ENCODE results near the gene CYP2U1.
"Not testable (repeated sequence)": the region's sequence is repeated elsewhere in the genome, so short reads cannot be mapped to it uniquely, and the experiment has no call there.

The CYP2U1 gene

DNA sequence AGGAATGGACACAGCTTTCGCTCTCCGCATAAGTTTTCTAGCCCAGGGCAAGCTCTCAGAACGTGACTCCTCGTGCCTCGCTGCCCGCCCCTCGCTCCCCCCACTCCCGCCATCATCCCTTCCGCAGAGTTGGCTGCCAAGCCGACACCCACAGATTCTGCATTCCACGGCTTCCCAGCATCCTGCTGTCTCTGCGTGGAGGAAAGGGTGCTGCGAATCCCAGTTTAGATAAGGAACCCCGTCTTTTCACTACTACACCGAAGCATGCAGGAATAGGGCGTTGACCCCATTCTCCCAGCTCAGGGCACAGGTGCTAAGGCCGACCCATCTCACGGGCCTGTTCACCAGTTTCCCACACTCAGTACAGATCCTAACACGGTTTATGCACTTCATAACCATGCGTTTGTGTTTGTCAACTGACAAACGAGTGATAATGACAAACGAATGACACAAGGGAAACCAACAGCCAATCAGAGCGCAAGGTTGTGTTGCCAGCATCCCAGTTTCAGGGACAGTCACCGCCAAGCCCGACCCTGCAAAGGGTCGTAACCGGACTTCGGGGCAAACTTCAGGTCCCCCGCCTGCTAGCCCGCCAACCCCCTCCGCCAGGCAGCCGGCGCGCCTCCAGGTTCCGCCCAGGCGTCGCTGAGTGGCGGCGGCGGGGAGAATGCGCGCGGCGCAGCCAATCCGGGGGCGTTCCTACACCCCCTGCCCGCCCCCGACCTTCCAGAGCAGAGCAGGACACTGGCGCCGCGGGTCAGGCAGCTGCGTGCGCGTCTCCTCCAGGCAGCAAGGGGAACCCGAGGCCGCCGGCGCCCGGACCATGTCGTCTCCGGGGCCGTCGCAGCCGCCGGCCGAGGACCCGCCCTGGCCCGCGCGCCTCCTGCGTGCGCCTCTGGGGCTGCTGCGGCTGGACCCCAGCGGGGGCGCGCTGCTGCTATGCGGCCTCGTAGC lies at the start of gene CYP2U1:
Gene CYP2U1, plus strand, starts transcription at position 729 of the 954 bp plus-strand sequence. Its CDS starts 95 bp downstream, at position 824.
- DNase-seq, result no peak

DNA sequence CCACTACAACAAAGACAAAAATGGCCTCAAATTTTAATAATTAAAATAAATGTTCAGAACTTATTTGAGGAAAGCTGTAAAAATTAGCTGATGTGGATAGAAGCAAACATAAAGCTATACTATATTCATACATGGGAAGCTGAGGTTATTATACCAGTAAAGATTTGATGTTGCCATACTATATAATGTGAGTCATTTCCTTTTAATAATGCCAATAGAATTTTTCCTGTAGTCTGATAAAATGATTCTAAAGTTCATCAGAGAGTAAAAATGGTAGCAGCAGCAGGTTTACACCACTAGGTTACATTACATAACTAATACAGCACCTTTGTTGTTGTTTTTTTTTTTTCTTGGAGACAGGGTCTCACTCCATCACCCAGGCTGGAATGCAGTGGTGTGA lies 45.5 kb upstream of the CYP2U1 start:
- DNase-seq, result no peak

DNA sequence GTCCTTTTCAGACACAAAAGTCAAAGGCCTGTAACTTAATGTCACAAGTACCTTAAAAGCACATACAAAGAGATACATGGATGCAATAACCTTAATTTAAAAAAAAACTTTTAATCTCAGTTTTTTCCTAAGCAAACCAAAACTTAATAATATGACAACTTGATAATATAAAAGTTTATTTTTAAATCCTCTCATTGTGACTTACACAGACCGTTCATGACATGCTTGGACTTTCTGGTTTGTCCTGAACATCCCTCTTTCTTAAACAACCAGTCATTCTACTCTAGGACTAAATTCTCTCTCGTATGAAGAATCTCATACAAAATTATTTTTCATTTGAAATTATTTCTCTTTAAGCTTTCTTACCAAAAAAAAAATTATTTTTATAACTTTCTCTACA lies 43.1 kb upstream of the CYP2U1 start:
- DNase-seq, result no peak

DNA sequence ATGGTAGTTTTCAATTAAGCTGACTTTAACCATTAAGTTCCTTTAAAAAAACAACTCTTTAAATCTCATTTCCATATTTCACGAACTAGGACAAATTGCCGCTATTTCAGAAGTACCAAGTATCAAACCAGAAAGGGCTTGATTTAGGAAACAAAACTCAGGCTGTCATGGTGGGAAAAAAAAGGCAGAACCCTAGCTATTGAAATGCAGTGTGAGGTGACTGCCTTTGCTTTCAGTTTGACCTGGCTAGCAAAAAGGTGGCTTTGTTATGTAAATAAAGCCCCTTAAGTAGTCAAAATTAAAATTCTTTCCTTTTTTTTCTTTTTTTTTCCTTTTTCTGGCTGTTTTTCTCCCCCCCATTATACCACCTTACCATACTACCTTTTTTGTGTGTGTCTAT lies 40.6 kb upstream of the CYP2U1 start:
- DNase-seq, result no peak

DNA sequence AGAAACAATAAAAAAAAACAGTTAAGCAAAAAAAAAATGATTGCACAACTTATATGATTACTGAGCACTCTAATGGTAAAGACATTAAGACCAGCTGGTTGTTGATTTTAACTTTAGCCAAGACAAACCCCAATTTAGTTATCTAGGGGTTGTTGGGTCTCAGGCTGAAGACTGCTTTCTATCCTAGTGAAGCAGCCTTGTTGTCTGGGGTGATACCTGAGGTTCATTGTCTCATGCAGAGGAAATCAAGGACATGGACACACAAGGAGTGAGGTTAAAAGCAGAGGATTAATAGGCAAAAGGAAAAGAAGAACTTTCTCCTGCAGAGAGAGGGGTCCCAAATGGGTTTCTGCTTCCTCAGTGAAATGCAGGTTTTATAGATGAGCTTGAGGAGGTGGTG lies 40.0 kb upstream of the CYP2U1 start:
- DNase-seq, result no peak

DNA sequence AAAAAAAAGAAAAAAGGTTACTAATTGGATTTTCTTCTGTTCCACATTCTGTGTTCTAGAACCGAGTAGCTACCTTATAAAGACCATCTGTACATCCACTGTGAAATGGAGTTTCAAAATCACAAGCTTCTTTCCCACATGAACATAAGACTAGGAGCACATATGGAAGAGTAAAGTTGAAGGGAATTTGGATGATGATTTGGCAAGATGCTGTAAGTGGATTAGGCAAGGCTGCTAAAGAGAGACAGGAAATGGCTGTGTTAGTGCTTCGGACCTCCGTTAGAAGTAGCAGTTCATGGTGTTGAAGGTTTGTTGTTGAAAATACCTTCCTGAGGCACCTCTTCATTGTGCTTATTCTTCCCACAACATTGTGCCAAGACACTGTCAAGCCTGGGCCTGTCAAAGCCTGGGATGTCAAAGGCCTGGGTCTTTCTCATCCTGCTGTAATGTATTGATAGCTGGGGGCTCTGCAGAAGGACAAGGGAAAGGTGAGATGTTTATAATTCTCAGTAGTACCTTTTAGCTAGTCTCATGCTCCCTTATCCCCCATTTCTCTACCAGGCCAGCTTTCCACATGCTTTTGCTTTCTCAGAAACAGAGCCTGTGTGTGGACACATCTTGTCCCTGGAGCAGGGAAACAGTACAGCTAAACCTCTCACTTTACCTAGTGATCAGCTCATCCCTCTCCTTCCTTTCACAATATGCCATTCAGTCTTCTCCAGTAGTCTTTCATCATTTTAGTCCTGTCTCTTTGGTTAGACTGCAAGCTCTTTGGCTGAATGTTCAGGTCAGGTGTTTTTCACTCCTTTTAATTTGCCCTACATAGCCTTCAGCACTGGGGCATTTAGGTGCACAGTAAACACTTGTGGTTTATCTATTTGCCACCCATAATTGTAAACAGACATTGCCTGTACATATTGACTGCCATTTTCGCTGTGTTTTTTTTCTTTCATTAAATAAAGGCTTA lies 37.9 kb upstream of the CYP2U1 start:
- no peak for DNase-seq

DNA sequence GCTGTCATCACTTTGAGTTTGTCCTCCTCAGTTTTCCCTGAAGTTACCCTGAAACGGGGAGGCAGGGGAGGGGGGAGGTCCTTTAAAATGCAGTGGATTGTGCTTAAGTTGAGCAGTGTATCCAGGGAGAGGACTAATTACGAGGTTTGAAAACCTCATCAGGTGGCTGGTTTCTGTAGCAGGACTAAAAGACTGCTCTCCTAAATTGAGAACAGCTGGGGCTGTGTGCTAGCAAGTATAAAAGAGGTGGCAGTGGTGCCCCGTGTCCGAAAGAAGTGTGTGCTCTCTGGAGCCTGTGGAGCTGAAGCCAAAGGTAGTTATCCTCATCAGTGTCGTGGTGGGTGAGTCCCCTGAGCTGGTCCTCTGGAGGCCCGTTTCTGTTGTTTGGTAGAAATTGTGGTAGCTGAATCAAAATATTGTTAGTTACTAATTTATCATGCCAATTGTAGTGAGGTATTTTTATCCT lies 37.2 kb upstream of the CYP2U1 start:
- no peak for DNase-seq

DNA sequence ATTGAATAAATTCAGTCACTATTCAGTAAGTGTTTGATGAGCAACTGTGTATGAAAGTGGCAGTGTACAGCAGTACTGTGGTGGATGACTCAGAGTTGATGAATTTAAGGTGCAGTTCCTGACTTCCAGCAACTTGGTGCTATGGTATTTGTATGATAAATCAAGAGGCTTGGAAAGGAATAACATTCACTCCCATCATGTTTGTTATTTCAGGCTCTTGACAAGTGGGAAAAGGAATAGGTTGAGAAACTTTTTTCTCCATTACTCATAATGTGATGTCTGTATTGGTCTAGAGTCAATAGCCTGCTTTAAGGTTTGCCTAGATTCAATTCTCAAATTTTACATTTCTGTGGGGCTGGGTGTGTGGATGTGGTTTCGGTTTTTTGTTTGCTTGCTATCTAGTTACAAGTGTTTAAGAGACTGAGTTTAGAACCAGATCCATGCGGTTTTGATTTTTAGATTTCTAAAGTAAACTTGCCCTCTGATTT lies 35.1 kb upstream of the CYP2U1 start:
- no peak for DNase-seq

DNA sequence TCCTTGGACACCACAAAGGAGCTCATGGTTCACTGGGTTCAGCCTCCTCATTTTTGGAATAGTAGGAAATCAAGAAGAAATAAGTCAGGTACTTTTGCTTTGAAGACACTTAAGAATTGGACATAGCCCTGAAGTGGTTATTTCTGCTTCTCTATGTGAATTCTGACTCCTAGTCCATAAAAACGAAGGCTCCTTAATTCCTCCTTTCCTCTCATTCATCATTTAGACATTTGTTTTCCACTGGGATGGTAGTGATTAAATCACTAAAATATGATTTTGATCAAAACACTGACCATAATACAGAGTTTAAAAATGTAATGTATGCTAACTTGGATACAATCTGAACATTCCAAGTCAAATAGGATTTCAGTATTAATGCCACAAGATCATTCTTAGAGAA lies 34.7 kb upstream of the CYP2U1 start:
- DNase-seq, result no peak

DNA sequence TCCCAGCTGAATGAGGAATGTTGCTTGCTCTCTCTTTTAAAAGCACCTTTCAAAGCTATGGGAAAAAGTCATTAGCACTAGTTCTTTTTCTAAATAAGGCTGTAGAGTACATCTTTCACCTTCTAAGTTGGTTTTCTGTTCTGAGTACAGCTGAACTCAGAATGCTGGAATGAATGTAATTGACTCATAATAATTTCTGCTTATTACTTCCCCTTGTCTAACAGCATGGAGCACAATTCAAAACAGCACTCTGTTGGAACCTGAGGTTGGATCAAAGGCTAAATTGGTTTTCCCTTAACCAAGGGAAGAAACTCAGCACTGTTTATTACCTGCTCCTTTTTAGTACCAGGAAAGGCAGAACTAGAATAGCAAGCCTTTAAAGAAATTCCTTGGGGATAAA lies 33.5 kb upstream of the CYP2U1 start:
- DNase-seq, result no peak

DNA sequence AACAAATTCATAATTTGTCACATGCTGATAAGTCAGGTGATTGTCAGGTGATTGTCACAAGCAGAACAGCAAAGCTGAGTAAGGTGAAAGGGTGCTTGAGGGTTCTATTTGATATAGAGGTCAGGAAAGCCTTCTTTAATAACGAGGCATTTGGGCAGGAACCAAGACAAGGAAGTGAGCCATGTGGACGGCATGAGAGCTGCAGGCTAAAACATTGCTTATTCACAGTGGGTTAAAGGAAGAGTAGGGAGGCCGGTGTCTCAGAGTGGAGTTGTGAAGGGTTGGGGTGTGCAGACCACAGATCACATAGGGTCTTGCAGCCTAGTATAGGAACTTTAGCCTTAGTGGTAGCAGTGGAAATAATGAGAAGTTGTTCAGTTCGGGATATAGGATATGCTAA lies 31.3 kb upstream of the CYP2U1 start:
- no peak for DNase-seq

DNA sequence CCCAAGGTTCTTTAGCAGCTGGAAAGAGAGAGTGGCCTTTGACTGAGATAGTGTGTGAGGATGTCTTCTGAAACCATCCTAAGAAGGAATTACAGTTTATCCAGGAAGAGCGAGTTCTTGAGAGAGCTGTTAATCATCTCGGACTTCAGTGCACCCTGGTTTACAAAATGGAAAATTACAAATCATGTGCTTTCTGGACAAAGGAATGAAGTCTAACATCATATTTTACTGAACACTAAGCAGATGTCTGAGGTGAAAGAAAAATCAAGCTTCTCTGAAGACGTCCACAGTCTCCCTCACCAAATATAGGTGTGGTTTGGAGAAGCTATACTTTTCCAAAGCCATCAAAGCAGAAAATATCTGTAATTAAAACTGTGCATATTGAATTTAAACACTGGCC lies 30.8 kb upstream of the CYP2U1 start:
- DNase-seq, result no peak

DNA sequence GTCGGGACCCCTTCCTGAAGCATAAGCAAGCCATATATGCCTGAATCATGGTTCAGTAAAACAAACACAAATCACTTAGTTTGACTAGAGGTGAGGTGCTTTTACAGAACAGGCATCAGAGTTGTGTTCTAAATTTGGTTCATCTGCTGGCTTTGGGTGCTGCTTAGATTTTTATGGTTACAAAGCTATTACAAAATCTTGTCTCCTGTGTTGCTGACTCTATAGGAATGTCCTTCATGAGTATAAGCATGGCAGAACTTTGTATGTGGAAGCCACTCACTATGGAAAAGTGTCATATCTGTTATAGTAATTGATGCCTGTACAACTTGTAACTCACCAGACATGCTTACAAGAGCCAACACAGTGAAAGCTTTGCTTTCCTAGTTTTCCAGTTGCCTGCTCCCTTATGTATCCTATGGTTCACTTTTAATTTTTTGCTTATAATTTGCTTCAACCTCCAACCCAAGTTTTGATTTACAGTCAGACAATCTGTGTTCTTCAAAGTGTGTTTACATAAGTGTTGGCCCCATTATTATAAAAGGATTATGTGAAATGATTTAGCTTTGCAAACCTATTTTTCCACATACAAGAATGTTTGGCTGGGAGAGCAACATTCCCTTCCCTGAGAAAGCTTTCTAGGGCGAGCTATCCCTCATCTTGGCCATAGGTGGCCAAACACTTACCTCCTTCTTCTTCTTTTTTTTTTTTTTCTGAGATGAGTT lies 30.0 kb upstream of the CYP2U1 start:
- DNase-seq, result no peak

DNA sequence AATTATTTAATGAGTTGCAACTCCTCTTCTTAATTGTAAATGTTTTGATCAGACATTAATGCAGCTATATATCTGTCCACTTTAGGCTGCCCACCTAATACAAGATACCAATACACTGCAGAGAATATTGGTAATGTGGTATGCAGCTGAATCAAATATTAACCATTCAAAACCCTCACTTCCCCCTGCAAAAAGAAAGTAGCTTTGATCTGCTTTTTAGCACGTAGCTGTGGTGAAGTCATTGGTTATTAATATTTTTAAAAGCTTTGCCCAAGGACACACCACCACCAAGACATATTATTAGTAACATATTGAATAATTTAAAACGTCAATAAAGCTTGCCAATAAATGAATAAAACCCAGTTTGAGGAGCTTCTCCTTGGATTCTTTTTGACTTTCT lies 28.6 kb upstream of the CYP2U1 start:
- no peak for DNase-seq

DNA sequence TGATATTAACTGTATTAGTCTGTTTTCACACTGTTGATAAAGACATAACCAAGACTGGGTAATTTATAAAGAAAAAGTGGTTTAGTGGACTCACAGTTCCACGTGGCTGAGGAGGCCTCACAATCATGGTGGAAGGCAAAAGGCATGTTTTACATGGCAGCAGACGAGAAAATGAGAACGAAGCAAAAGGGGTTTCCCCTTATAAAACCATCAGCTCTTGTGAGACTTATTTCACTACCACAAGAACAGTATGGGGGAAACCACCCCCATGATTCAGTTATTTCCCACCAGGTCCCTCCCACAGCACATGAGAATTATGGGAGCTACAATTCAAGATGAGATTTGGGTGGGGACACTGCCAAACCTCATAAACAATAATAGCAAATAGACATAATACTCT lies 26.3 kb upstream of the CYP2U1 start:
- DNase-seq, result not testable (repeated sequence)

DNA sequence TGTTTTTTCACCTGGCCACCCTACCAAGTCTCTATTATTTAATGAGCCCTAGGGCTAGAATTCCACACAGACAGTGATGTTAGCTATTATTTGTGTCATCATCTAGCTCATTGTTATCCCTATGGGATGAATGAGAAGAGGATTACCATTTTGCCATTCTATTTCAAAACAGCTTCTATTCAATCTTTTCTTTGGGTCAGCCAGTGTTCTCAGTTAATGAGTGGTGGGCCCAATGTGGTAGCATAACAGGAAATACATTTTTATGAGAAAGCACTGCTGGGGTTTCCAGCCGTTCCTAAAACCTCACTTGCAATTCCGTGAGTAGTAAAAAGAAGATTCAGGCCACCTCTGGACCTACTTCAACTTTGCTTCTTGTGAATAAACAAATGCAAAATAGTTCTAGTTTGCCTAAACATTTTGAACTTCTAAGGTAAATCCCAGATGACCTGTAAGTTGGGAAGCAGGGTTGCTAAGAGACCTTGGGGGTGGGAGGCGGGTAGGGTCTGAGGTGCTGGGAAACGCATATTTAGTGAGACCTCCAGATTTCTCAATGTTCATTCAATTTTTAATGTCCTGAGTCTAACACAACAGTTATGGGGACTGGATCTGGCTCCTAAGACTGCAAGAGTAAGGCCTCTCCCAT lies 24.8 kb upstream of the CYP2U1 start:
- DNase-seq, result no peak

DNA sequence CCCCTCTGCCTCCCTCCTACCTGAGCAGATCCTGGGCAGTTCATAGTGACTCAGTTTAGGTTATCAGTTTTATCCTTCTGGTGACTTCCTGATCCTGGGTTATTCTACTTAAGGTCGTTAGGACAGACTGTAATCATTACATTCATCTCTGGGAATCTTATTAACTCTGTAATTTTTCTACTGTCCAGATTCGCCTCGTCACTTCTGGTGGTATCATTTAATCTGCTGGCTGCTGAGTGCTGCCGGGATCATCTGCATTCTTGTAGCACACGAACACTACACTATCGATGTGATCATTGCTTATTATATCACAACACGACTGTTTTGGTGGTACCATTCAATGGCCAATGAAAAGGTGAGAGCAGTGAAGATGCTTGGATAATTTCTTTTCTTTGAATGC lies 23.0 kb upstream of the CYP2U1 start:
- DNase-seq, result no peak

DNA sequence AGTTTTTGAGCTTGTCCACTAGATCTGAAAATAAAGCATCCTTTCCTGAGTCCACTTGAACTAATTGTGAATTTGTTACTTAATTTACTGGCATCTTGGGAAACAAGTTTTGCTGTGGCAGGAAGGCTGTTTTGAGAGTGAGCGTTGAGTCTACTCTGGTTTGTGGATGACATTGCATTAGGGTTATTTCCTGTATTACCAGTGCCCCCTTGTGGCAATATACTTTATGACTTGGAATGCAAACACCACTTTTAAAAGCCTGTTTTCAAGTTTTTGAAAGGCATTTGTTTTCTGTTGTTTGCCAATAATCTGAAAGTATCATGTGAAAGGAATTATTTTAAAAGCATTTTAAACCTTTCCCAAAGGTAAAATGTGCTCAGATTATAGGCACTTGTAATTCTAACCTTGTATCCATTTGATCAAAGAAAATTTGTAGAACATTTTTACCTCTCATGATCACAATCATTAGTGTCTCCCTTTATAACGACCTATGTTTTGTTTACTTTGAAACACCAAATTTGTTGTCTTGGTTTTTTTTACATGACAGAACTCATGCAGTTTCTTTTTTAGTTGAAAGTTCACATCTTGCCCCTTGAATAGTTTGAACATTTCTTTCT lies 18.0 kb upstream of the CYP2U1 start:
- no peak for DNase-seq

DNA sequence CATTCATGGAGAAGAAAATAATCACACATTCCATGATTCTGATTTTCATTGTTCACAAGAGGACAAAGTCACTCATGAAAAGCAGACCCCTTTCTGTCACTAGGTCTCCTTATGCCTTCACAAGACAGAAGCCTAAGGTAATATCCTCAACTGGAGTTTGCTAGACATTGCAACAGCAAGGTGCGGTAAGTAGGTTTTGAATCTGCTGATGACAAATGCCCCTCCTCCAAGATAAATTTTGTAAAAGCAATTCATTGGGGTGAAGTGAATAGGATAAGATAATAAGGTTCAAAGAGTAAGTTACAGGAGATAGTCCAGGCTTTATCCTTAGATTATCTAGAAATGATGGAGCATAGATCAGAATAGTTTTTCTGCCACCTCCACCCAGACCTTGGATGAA lies 16.1 kb upstream of the CYP2U1 start:
- DNase-seq, result no peak

DNA sequence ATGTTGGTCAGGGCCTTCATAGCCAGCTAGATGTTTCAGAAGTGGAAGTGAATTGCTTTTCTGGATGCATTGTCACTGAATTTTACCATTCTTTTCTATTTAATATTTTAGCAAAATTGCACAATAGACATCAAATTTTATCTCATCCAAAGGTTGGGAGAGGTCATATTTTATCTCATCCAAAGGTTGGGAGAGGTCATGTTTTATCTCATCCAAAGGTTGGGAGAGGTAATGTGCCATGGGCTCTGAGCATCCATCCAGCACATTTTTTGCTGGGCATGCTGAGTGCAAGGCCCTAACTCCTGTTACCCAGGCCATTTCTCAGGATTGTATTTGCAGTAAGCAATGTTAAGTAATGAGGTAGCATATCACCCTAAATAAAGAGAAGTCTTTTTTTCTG lies 14.7 kb upstream of the CYP2U1 start:
- DNase-seq, result no peak

DNA sequence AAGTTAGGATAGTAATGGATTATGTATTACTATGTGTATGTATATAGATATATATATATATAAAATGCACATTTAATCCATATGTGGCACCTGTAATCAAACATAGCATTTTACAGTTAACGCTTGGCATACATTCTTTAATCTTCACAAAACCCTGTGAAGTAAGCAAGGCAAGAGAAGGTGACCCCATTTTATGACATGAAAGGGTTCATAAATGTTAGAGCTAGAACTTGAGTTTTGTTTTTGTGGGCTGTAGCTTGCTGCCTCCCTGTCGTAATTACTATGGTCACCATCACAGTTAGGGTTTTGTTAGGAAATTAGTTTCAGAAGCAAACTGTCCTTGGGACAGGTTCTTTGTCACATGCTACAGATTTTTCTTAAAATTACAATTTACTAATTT lies 13.8 kb upstream of the CYP2U1 start:
- no peak for DNase-seq

All from SIG-M5 (cell line).